Measurements from ENCODE around the gene PSMA4. TPM values are rescaled to one million over a fixed set of nuclear protein-coding genes. Genes with fewer than 3 reads are reported as not detected.
"Not testable (repeated sequence)": the region's sequence is repeated elsewhere in the genome, so short reads cannot be mapped to it uniquely, and the experiment has no call there.

The PSMA4 gene
- 225 TPM for polyA plus RNA-seq (2013, experiment 1 of 2; ENCODE audit: insufficient read length)
- polyA plus RNA-seq (2013, experiment 2 of 2; ENCODE audit: insufficient read length), result 161 TPM

DNA sequence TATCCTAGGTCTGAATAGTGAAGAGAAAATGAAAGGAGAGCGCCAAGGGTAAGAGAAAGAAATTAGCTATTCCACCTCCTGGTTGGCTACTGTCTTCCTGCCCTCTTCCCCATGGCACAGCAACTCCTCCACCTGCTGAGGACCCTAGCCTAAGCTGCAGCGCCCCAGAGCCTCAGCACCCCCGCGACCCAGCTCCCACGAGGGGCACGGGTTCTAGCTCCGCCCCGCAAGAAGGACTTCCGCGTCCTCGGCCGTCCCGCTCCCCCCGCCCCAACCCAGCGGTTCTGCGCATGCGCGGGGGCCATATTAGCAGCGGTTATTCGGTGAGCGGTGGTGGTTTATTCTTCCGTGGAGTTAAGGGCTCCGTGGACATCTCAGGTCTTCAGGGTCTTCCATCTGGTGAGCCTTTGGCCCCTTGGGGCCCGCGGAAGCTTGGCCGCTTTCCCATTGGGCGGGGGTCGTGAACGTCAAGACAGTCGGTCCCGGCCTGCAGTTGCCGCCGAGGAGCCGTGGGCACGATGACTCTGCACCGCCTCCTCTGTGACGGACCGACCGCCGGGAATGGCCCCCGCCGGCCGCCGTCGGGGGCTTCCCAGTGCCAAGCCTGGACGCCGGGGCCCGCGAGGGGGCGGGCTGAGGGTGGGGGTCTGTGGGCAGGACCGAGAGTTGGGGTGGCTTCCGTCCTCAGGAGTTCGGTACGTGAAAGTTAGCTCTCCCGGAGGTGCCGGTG lies at the start of gene PSMA4:
Gene PSMA4 (plus strand): TSS at position 304 of the 730 bp plus-strand sequence. CDS start 1,484 bp downstream, outside the sequence.
- DNase-seq, result peak; percentile 82

DNA sequence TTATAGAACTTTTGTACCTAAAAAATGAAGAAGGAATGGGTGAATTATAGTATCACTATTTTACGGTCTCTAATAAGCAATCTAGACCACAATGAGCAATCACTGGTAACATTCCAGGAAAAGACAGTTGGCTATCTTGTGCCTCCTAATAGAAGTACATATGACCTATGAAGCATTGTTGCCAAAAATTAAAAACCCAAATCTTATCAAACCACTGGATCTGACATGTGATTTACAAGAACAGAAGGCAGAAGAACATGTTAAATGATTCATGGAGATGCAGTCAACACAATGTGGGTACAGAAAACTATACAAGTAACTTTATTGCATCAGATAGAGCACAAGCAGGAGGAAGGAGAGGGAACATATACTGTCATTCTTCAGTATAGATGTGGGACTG lies 47.4 kb upstream of the PSMA4 start:
- no peak for DNase-seq

DNA sequence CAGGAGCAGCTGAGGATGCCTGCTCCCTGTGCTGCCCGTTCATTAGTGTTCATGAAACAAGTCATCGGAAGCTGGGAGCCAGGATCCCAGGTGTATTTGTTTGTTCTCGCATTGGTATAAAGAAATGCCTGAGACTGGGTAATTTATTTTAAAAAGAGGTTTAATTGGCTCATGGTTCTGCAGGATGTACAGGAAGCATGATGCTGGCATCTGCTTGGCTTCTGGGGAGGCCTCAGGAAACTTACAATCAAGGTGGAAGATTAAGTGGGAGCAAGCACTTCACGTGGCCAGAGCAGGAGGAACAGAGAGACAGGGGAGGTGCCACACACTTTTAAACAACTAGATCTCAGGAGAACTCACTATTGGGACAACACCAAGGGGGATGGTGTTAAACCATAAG lies 38.4 kb upstream of the PSMA4 start:
- DNase-seq, result no peak

DNA sequence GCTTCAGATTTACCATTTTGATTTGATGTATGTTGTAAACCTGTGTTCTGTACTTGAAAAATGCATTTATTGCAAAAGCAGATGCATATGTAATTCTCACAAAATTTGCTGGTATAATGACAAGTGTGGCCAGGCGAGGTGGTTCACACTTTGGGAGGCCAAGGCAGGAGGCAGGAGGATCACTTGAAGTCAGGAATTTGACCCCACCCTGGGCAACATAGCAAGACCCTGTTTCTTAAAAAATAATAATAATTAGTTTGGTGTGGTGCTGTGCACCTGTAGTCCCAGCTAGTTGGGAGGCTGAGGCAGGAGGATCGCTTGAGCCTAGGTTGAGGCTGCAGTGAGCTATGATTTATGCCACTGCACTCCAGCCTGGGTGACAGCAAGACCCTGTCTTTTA lies 37.6 kb upstream of the PSMA4 start:
- no peak for DNase-seq

DNA sequence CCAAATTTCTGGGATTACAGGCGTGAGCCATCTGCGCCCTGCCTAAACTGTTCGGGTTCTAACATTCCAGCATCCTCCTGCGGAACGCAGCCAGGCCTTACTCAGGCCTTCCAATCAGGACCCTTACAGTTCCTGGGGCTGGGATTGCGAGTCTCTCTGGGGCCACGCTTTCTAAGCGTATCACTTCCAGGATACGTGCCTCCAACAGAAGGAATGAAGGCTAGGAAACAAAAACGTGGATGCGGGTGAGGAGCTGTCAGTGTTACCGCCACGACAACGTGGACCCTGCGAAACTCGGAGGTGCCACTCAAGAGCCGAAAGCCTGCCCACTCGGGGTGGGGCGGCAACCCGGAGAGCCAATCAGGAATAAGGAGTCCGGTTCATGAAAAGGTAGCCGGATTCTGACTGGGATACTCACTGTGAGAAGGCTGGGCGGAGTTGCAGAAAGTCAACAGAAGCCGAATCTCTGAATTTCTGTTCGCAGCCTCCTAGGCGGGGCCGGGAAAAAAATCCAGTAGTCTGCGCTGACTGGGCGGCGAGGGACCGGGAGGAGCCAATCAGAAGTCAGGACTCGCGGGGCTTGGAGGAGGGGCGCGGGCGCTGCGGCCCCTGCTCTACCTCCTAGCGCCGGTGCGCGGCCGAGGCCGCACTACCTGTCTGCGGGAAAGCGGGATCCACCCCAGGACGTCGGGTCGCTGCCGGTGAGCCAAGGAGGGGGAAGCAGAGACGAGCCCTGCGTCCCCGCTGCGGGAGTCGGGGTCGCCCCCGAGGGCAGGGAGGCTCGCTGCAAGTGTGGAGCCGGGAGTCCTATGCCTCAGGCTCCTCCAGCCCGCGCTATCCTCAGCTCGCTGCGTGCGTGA lies 33.0 kb upstream of the PSMA4 start, which contains the start of gene HYKK:
Gene HYKK (plus strand): TSS at position 607 of the 860 bp plus-strand sequence. CDS start 5,512 bp downstream, outside the sequence.
- peak; percentile 98 for DNase-seq

DNA sequence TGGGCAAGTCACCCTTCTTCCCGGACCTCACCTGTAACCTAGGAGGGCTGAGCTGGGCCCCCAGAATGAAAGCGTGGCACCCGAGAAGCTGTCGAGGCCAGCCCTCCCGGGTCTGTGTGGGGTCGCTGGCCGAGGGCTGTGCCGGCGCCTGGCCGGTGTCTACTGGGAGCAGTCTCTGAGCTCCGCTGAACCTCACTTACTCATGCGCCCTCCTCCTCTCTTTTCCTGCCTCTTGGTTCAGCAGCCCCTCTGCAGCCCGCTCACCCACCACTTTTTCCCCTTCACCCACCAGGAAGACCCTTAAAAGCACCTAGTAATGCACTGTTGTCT lies 32.4 kb upstream of the PSMA4 start:
- no peak for DNase-seq

DNA sequence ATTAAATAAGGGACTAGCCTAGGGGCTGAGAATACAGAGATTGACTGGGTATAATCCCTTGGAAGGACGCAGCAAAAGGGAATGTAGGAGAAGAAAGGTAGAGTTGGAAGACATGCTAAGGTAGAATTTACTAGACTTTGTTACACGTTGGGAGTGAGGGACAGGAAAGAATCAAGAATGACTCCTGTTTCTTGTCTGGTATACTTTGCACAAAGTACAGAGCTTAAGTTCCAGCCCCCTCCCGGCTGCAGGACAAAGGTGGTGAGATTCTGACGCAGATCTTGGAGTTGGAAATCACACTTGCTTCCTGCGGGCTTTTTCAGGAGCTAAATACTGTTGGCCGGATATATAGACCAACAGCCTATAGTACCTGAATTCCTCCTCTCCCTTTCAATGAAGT lies 32.0 kb upstream of the PSMA4 start:
- DNase-seq, result no peak

DNA sequence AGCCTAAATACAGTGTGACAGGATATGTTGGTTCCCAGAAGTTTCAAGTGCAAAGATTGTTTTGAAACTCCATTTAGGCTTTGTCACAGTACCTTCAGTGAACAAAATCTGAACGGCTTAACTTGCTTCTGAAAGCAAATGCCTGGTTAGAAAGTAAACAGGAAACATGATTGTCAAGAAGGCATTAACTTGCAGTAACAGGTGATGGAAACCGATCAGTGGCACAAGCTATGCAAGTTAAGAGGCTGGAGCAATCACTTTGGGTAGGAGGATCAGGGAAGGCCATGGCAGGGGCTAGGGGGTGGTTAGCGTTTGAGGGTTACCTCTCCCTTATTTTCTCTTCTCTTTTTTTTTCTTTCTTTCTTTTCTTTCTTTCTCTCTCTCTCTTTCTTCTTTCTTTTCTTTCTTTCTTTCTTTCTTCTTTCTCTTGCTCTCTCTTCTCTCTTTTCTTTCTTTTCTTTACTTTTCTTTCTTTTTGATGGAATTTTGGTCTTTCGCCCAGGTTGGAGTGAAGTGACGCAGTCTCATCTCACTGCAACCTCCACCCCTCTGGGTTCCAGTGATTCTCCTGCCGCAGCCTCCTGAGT lies 30.4 kb upstream of the PSMA4 start:
- no peak for DNase-seq

DNA sequence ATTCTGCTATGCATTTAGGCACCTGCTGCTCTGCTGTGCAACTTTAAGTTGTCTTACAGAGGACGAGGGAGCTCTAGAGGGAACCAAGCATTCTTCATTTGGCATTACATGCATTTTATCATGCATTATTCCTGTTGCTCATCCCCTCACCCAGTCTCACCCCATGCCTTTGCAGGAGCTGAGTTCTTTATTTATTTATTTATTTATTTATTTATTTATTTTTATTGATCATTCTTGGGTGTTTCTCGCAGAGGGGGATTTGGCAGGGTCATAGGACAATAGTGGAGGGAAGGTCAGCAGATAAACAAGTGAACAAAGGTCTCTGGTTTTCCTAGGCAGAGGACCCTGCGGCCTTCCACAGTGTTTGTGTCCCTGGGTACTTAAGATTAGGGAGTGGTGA lies 20.2 kb upstream of the PSMA4 start:
- not testable (repeated sequence) for DNase-seq

DNA sequence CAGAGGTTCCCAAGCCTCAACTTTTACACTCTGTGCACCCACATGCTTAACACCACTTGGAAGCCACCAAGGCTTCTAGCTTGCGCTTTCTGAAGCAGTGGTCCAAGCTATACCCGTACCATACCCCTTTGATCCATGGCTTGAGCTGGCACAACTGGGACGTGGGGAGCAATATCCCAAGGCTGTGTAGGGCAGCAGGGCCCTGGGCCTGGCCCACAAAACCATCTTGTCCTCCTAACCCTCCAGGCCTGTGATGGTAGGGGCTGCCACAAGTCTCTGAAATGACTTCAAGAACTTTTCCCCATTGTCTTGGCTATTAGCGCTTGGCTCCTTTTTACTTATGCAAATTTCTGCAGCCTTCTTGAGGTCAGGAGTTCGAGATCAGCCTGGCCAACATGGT lies 16.0 kb upstream of the PSMA4 start:
- DNase-seq, result no peak

DNA sequence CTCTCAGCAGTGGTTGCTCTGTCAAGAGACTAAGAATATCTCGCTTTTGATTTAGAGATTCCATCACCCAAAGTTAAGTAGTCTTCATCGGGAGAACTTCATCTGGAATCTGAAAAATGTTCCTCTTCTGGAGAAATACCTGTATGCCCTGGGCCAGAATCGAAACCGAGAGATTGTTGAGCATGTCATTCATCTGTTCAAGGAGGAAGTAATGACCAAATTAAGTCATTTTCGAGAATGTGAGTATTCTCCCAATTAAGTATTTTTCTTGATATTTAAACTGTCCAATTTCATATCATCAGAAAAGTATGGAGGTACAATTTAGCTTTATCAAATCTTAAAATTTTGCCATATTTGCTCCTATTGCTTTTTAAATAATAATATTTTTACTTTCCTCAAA lies 12.9 kb upstream of the PSMA4 start:
- no peak for DNase-seq

DNA sequence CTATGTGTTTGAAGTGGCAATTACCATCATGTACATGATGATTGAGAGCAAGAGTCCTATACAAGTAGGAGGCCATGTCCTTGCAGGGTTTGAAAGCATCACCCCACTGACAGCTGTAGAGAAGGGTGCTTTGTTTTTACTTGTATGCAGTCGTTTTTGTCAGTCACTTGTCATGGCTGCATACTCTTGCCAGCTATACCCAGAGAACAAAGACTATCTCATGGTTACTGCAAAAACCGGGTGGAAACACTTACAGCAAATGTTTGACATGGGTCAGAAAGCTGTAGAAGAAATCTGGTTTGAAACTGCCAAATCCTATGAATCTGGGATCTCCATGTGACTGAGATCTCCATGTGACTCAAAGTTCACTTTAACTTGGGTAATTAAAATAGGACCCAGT lies 6.9 kb upstream of the PSMA4 start:
- no peak for DNase-seq

DNA sequence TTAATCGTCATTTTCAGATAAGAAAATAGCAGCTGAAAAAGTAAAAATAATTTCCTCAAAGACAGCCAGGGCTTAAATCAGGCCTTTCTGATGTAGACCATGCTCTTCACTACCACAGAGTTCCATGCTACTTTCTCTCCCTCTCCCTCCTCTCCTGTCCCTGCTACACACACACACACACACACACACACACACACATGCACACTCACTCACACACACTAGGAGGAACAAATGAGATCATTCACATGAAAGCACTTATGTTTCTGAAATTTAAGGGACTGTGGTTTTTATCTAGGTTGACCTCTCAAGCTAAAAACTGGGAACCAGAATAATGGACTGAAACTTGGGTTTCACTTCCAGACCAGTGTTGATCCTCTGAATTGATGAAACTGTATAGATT lies 4.1 kb upstream of the PSMA4 start:
- peak; percentile 8 for DNase-seq

DNA sequence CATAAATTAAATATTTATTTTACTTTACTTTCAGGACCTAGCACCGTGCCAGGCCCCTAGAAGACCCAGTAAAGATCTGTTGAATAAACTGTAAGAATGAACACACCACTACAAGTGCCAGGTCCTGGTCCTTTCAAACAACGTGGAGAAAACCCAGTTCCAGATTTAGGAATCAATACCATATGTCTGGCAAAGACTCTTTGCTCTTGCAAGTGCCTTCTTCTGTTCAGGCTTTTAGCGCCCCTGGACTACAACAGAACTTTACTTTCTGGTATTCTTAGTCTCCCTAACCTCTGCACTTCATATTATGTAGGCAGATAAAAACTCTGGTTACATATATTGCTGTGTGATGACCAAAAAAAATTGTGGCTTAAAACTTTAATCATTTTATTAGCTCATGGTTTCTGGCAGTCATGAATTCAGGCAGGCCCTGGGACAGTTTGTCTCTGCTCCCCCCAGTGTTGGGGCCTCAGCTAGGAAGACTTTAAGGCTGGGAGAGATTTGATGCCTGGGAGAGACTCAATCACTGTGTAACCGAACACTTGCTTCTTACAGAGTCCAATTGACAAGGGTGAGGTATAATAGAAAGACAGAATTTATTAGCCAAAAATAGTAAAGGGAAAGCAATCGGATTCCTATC lies 2.9 kb upstream of the PSMA4 start:
- no peak for DNase-seq

DNA sequence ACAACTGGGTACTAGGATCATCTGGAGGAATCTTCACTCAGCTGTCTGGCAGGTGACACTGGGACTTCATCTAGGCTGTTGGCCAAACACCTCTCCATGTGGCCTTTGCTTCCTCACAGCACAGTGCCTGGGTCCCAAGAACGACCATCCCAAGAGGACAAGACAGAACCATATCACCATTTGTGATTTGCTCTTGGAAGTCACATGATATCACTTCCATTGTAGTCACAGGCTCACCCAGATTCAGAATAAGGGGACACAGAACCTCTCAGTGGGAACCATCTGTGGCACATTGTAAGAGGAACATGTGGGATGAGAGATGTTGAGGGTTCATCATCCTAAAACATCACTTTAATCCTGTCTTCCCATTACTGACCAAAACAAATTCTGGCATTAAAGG lies 1.9 kb upstream of the PSMA4 start:
- DNase-seq, result no peak

DNA sequence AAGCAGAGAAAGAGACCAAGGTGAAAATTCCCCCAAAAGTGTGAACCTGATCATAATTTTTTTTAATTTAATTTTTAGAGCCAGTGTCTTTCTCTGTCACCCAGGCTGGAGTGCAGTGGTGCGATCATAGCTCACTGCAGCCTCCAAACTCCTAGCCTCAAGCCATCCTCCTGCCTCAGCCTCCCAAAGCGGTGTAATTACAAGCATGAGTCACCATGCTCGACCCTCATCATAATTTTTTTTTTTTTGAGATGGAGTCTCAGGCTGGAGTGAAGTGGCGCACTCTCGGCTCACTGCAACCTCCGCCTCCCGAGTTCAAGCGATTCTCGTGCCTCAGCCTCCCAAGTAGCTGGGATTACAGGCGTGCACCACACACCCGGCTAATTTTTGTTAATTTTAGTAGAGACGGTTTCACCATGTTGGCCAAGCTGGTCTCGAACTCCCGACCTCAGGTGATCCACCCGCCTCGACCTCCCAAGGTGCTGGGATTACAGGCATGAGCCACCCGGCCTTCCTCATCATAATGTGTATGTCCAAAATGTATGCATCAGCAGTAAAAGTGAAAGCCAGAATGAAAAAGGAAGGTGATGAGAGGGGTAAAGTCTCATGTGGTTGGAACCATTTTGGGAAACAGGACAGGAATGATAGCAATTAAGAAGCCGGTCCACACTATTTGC lies 642 bp upstream of the PSMA4 start:
- DNase-seq, result not testable (repeated sequence)

DNA sequence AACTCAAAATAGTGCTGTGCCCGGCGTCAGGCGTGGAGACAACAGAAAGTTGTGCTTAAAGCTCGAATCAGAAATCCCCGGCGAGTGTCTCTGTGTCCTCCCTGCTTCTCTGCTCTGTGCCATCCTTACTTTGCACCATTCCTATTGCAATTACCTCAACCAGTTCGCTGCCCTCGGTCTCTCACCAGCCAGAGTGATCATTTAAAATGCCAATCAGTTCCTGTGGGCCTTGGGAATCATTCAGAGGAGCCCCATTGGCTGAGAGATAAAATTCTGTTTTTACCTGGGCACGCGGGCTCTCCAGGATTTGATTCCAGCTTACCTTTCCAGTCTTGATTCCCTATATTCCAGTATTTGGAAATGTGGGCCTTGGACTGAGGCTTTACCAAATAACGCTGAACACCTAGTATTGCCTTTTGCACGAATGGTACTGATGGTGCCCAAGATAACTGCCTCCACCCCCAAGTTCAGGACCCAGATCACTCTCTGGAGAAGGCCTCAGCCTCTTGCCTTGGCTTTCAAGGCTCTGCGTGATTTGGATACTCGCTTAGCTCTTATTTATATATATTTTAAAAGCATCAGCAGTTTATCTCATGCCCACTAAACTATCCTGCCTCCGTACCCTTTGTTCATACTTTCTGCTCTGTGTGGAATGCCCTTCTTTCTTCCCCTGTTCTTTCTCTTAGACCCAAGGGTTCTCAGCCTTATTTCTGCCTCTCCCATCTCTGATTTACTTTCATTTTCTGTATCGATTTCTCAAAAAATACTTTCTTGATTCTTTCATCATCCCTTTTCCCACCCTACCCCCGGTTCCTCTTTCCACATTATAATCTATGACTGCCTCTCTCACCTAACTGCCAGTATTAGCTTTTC lies 863 bp downstream of the PSMA4 start:
- peak; percentile 6 for DNase-seq

DNA sequence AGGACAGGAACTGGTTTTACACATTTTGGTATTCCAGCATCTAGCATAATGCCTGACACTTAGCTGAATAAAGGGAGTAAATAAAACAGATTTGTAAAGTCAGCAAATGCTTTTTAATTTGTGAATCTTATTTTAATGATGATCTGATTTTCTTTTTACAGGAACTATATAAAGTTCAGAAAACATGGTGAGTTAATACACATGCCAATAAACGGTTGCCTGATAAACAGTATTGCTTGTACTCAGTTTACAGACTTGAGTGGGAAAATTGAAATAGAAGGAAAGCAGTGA lies 1.4 kb downstream of the PSMA4 start:
- no peak for DNase-seq

DNA sequence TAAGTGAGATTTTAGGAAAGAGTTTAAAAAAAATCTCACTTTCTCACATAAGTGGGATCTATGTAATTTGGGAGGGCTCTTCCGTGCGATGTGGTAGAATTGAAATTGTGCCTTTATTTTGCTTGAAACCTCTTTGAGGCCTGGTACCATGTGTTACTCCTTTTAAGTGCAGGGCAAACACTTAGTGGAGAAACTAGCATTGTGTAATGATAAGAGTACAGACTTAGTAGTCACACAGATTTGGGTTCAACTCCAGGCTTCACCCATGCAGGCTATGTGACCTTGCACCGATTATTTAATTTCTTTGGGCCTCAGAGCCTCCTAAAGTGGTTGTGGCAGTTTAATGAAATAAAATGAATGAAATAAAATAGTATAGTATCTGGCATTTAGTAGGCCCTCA lies 2.4 kb downstream of the PSMA4 start:
- DNase-seq, result no peak

DNA sequence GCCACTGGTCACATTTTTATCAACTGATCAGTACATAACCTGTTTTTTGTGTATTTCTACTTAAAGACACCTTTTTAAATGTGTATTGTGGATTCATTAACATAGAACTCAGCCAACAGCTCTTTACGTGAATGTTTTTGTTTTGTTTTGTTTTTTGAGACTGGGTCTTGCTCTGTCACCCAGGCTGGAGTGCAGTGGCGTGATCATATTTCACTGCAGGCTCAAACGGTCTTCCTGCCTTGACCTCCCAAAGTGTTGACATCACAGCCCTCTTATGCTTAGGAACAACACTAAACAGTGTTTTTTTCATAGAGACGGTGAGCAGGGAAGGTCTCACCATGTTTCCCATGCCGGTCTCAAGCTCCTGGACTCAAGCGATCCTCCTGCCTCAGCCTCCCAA lies 9.9 kb downstream of the PSMA4 start:
- DNase-seq, result no peak

DNA sequence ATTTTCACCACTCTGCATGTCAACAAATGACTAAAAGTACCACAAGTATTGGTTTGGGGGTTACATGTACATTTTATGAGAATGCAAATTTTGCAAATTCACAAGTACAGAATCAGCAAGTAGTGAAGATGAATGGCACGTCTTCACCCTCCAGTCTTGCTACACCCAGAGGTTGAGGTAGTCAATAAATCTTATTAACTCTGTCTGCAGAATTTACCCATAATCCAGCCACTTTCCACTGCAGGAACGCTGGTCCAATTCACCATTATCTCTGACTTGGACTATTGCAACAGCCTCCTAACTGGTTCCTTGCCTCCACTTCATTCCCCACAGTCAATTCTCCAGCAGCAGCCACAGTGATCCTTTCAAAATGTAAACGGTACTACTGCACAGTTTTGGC lies 10.6 kb downstream of the PSMA4 start:
- no peak for DNase-seq

DNA sequence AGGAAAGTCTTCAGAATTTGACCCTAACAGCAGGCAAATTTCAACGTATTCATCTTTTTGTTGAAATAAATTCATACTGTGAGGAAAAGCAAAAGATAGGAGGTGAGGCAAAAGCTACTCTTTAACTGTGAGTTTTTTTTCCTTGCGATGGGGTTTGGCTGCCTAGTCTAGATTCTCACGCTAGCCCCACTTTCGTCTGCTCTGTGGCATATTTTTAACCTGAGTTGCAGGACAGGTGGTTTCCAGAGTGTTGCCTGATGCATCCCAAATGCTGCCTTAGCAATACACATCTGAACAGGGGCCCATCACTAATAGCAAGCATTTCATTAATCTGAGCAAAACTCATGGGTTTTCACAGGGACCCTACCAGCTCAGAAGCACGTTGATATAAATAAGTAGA lies 11.7 kb downstream of the PSMA4 start:
- DNase-seq, result no peak
